Ovary (tissue), 3 donors: ENCODE data around the gene KLF16.

Source experiments
- EP300 ChIP-seq: sonication (generic); formaldehyde crosslinking; IDR thresholded peaks from one replicate; pipeline ENCODE4 v1.6.1; 2017; ENCODE audit warnings: antibody characterized with exemption
- POLR2A ChIP-seq: fragments of 450-650 bp; IDR thresholded peaks from one replicate; pipeline ENCODE4 v1.6.1; 2017; ENCODE audit warnings: antibody characterized with exemption, mild to moderate bottlenecking, moderate library complexity
- TF ChIP-seq, protein P1 (sequence below), 3 donors: fragments of 450-650 bp in 2 of 3; fragments of 200-600 bp in 1 of 3; IDR thresholded peaks; one replicate each; pipeline versions ENCODE4 v1.5.1 to v1.8.0; 2016 to 2022; ENCODE audit warnings: antibody characterized with exemption in 3 of 3, mild to moderate bottlenecking in 1 of 3
- donor health status: DM: no; HTN: no; CAD: no.

DNA sequence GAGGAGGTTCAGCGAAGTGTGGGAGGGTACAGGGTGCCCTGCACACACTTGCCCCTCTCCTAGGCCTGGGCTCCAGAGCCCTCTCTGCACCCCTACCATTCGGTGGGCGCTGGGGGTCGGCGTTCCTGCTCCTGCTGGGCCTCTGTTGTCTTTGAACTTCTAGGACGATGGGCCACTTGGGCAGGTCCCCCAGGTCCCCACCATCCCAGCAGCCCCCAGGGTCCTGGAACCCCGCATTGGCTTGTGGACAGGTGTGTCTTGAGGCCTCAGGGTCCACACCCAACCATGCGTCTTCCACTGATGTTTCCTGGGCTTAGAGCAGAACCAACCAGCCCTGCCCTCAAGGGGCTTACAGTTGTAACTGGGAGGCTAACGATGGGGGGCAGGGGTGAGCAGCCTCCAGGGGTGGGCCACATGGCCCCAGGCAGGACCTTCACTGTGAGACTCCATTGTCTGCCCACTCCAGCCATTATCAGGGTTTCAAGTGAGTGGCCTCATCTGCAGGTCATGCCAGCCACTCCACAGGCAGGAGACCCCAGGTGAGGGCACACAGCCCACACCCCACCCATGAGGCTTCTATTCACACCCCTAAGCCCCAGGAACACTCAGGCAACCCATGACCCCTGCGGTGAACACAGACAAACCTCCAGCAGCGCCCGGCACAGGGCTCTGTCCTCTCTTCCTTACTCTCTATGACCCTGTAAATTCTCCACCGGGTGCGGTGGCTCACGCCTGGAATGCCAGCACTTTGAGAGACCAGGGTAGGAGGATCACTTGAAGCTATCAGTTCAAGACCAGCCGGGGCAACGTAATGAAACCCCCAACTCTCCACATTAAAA lies 2.0 kb upstream of the KLF16 start:
- TF ChIP-seq, protein P1, sequence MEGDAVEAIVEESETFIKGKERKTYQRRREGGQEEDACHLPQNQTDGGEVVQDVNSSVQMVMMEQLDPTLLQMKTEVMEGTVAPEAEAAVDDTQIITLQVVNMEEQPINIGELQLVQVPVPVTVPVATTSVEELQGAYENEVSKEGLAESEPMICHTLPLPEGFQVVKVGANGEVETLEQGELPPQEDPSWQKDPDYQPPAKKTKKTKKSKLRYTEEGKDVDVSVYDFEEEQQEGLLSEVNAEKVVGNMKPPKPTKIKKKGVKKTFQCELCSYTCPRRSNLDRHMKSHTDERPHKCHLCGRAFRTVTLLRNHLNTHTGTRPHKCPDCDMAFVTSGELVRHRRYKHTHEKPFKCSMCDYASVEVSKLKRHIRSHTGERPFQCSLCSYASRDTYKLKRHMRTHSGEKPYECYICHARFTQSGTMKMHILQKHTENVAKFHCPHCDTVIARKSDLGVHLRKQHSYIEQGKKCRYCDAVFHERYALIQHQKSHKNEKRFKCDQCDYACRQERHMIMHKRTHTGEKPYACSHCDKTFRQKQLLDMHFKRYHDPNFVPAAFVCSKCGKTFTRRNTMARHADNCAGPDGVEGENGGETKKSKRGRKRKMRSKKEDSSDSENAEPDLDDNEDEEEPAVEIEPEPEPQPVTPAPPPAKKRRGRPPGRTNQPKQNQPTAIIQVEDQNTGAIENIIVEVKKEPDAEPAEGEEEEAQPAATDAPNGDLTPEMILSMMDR (IDR thresholded peaks at IDR 0.05), result no peak
- no peak for TF ChIP-seq POLR2A
- no peak for TF ChIP-seq EP300
